ENCODE data around the gene TST. TPM values are rescaled to one million over a fixed set of nuclear protein-coding genes. Genes with fewer than 3 reads are reported as not detected.

Gene TST
- total and polyA plus RNA-seq, 9 of the 15 experiments (the other 6 are each of a cell fraction or from before 2014, with no cell fraction given) = 1.4 to 26.9 (median 12.4) TPM

DNA sequence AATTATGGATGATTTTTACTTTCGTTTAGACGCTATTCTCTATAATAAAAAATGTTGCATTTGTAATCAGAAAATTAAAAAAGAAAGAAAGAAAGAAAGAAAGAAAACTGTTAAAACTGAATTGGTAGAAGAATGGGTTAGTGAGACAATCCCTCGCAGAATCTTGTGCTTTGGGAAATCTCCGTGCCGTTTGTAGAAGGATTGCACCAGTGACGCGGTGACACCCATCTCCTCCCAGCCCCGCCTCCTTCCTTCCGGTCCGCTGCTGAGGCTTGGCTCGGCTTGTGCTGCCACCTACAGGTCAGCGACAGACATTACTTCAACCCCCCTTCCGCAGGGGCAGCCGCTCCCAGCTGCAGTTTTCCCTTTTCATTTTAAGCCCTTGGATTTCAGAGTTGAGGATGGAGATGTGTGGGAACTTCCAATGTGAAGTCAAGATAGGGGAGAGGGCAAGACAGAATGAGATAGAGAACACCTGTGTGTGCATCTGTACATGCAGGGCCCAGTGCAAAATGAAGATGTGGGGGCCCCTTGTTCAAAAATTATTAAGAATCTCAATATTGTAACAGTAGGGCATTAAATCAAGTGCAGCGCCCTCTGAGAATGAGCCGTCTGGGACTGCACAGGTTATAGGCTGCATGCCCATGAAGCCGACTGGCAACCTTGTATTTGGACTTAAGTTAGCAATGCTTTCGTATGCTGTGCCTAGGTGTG, 41.1 kb downstream of the TST start (continued):
- TF ChIP-seq, protein P1, sequence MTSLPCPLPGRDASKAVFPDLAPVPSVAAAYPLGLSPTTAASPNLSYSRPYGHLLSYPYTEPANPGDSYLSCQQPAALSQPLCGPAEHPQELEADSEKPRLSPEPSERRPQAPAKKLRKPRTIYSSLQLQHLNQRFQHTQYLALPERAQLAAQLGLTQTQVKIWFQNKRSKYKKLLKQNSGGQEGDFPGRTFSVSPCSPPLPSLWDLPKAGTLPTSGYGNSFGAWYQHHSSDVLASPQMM (CRISPR knock-in tag; IDR thresholded peaks at IDR 0.05) = no peak
- TF ChIP-seq HDAC1 (IDR thresholded peaks at IDR 0.05) (no peak), TCFL5 (CRISPR knock-in tag; conservative IDR thresholded peaks at IDR 0.05) (no peak), NFXL1 (CRISPR knock-in tag; IDR thresholded peaks at IDR 0.05) (no peak), HMGN3 (IDR thresholded peaks at IDR 0.05; ENCODE audit: borderline replicate concordance, extremely low read depth, insufficient read length, low read depth, low read length) (no peak), FOXK2 (conservative IDR thresholded peaks at IDR 0.05 in 1 of 2, IDR thresholded peaks at IDR 0.05 in 1 of 2; ENCODE audit: low read depth in 2 of 2) (no peak; a peak in 1 of 4 replicates), FOS (IDR thresholded peaks at IDR 0.05; ENCODE audit: extremely low read depth, insufficient read length) (no peak), ZC3H4 (CRISPR knock-in tag; IDR thresholded peaks at IDR 0.05; ENCODE audit: borderline replicate concordance) (no peak), ESRRA (IDR thresholded peaks at IDR 0.05; ENCODE audit: borderline replicate concordance, low read depth) (no peak), CUX1 (CRISPR knock-in tag; IDR thresholded peaks at IDR 0.05) (no peak), NCOR1 (IDR thresholded peaks at IDR 0.05) (no peak), HIVEP1 (CRISPR knock-in tag; IDR thresholded peaks at IDR 0.05) (no peak), POLR2G (IDR thresholded peaks at IDR 0.05; ENCODE audit: low read depth, low read length) (no peak)
- TF ChIP-seq, protein P2, sequence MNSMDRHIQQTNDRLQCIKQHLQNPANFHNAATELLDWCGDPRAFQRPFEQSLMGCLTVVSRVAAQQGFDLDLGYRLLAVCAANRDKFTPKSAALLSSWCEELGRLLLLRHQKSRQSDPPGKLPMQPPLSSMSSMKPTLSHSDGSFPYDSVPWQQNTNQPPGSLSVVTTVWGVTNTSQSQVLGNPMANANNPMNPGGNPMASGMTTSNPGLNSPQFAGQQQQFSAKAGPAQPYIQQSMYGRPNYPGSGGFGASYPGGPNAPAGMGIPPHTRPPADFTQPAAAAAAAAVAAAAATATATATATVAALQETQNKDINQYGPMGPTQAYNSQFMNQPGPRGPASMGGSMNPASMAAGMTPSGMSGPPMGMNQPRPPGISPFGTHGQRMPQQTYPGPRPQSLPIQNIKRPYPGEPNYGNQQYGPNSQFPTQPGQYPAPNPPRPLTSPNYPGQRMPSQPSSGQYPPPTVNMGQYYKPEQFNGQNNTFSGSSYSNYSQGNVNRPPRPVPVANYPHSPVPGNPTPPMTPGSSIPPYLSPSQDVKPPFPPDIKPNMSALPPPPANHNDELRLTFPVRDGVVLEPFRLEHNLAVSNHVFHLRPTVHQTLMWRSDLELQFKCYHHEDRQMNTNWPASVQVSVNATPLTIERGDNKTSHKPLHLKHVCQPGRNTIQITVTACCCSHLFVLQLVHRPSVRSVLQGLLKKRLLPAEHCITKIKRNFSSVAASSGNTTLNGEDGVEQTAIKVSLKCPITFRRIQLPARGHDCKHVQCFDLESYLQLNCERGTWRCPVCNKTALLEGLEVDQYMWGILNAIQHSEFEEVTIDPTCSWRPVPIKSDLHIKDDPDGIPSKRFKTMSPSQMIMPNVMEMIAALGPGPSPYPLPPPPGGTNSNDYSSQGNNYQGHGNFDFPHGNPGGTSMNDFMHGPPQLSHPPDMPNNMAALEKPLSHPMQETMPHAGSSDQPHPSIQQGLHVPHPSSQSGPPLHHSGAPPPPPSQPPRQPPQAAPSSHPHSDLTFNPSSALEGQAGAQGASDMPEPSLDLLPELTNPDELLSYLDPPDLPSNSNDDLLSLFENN (IDR thresholded peaks at IDR 0.05; ENCODE audit: low read depth in 2 of 2, low read length in 2 of 2) = 0 out of 4 replicates have a peak, but pooled peaks of 1 of the 2 experiments have one; percentile 4
- TF ChIP-seq, protein P3, sequence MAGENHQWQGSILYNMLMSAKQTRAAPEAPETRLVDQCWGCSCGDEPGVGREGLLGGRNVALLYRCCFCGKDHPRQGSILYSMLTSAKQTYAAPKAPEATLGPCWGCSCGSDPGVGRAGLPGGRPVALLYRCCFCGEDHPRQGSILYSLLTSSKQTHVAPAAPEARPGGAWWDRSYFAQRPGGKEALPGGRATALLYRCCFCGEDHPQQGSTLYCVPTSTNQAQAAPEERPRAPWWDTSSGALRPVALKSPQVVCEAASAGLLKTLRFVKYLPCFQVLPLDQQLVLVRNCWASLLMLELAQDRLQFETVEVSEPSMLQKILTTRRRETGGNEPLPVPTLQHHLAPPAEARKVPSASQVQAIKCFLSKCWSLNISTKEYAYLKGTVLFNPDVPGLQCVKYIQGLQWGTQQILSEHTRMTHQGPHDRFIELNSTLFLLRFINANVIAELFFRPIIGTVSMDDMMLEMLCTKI (IDR thresholded peaks at IDR 0.05; ENCODE audit: partially characterized antibody) = no peak

All from K562 (cell line).